Upper lobe of left lung (tissue), 4 donors: ENCODE data around the gene FAM193B.

Experiments
- POLR2A ChIP-seq, 4 donors: fragments of 450-650 bp; IDR thresholded peaks; one replicate each; pipeline ENCODE4 v1.5.1; 2016 to 2017; ENCODE audit warnings: antibody characterized with exemption in 4 of 4, mild to moderate bottlenecking in 2 of 4
- TF ChIP-seq, protein P1 (sequence below), 6 experiments: fragments of 450-650 bp in 4 of 6; fragments of 200-600 bp in 2 of 6; sonication (generic) in 2 of 6; IDR thresholded peaks; one replicate each; pipeline ENCODE4 v1.5.1; 2016 to 2019; ENCODE audit warnings: antibody characterized with exemption in 6 of 6

- TF ChIP-seq, protein P1, sequence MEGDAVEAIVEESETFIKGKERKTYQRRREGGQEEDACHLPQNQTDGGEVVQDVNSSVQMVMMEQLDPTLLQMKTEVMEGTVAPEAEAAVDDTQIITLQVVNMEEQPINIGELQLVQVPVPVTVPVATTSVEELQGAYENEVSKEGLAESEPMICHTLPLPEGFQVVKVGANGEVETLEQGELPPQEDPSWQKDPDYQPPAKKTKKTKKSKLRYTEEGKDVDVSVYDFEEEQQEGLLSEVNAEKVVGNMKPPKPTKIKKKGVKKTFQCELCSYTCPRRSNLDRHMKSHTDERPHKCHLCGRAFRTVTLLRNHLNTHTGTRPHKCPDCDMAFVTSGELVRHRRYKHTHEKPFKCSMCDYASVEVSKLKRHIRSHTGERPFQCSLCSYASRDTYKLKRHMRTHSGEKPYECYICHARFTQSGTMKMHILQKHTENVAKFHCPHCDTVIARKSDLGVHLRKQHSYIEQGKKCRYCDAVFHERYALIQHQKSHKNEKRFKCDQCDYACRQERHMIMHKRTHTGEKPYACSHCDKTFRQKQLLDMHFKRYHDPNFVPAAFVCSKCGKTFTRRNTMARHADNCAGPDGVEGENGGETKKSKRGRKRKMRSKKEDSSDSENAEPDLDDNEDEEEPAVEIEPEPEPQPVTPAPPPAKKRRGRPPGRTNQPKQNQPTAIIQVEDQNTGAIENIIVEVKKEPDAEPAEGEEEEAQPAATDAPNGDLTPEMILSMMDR (IDR thresholded peaks at IDR 0.05) = no peak
- no peak for TF ChIP-seq POLR2A (IDR thresholded peaks at IDR 0.05)
These were observed 81.6 kb downstream of the FAM193B start for GRCh38 chr5:177472460-177473442.
